NCI-H2171 (cell line): ENCODE data around the gene CSH2.
"Not testable (repeated sequence)": the region's sequence is repeated elsewhere in the genome, so short reads cannot be mapped to it uniquely, and the experiment has no call there.

Experiments used
- DNase-seq: peaks from one replicate; lab custom pipeline; 2025; lab: John Stamatoyannopoulos, UW

Gene CSH2

GRCh38 chr17:63873577-63873976 lies at the start of gene CSH2:
Gene CSH2 (minus strand): TSS chr17:63873677. CDS start chr17:63873614, 63 bp downstream.
- not testable (repeated sequence) for DNase-seq

- DNase-seq = not testable (repeated sequence)
Measured at GRCh38 chr17:63922402-63922801, 48.9 kb upstream of the CSH2 start.

- DNase-seq = not testable (repeated sequence)
Measured at GRCh38 chr17:63920779-63921178, 47.3 kb upstream of the CSH2 start.

GRCh38 chr17:63920050-63920449 lies 46.6 kb upstream of the CSH2 start:
- not testable (repeated sequence) for DNase-seq

- DNase-seq = no peak
Measured at GRCh38 chr17:63919311-63919723, 45.8 kb upstream of the CSH2 start.

- DNase-seq = not testable (repeated sequence)
Measured at GRCh38 chr17:63918789-63919305, 45.4 kb upstream of the CSH2 start, which contains the start of gene GH1. Gene GH1 (minus strand): TSS chr17:63918839. CDS start chr17:63918776, 63 bp downstream.

- no peak for DNase-seq
Measured at GRCh38 chr17:63918305-63918704, 44.8 kb upstream of the CSH2 start.

GRCh38 chr17:63917646-63918045 lies 44.2 kb upstream of the CSH2 start:
- no peak for DNase-seq

GRCh38 chr17:63917206-63917605 lies 43.7 kb upstream of the CSH2 start:
- not testable (repeated sequence) for DNase-seq

- DNase-seq = no peak
Measured at GRCh38 chr17:63916566-63917185, 43.2 kb upstream of the CSH2 start.

GRCh38 chr17:63915753-63916152 lies 42.3 kb upstream of the CSH2 start:
- not testable (repeated sequence) for DNase-seq

GRCh38 chr17:63914471-63914870 lies 41.0 kb upstream of the CSH2 start:
- no peak for DNase-seq

- DNase-seq = no peak
Measured at GRCh38 chr17:63911657-63912100, 38.2 kb upstream of the CSH2 start.

GRCh38 chr17:63911041-63911635 lies 37.7 kb upstream of the CSH2 start, which contains the start of gene CSHL1:
Gene CSHL1 (minus strand): TSS chr17:63911258. CDS start chr17:63911196, 62 bp downstream.
- DNase-seq = no peak

GRCh38 chr17:63910096-63910495 lies 36.6 kb upstream of the CSH2 start:
- no peak for DNase-seq

GRCh38 chr17:63909586-63909985 lies 36.1 kb upstream of the CSH2 start:
- not testable (repeated sequence) for DNase-seq

GRCh38 chr17:63907161-63907778 lies 33.8 kb upstream of the CSH2 start:
- not testable (repeated sequence) for DNase-seq

- not testable (repeated sequence) for DNase-seq
Measured at GRCh38 chr17:63904796-63905195, 31.3 kb upstream of the CSH2 start.

GRCh38 chr17:63903787-63904201 lies 30.3 kb upstream of the CSH2 start:
- DNase-seq = not testable (repeated sequence)

- DNase-seq = peak; percentile 45
Measured at GRCh38 chr17:63901971-63902370, 28.5 kb upstream of the CSH2 start.

- not testable (repeated sequence) for DNase-seq
Measured at GRCh38 chr17:63898899-63899798, 25.7 kb upstream of the CSH2 start.
